IMR-90 (cell line): ENCODE data around the gene CENPF. TPM values are rescaled to one million over a fixed set of nuclear protein-coding genes. Genes with fewer than 3 reads are reported as not detected.
"Not testable (repeated sequence)": the region's sequence is repeated elsewhere in the genome, so short reads cannot be mapped to it uniquely, and the experiment has no call there.

Experiments
- ATAC-seq: fragments of 200-7000 bp; cut with Tn5 transposase; 2 replicates; pipeline ENCODE4 v1.9.1; 2020; ENCODE audit warnings: low read depth, mild to moderate bottlenecking, moderate library complexity
- BruUV-seq: library from RNA; stranded (reverse); fragments of 400-500 nt; replicated peaks from 2 replicates; lab custom pipeline; 2021; lab: Mats Ljungman, UMichigan
- CTCF ChIA-PET: fragments of 300-600 bp; formaldehyde crosslinking; extraction: SDS; loops from one replicate; lab custom pipeline; 2021; ENCODE audit warnings: antibody characterized with exemption; lab: Yijun Ruan, JAX
- POLR2A ChIA-PET: fragments of 300-600 bp; sonication (Branson Sonifier 250); formaldehyde crosslinking; loops from one replicate; lab custom pipeline; 2022; ENCODE audit warnings: antibody characterized with exemption; ENCODE audit not compliant: unreplicated experiment; lab: Charles Lee
- DNase-seq: peaks from one replicate; pipeline ENCODE4 v3.0.0; 2013
- H2AFZ ChIP-seq: replicated peaks from 2 replicates; pipeline ENCODE3; 2013; ENCODE audit warnings: low read length, mild to moderate bottlenecking; ENCODE audit not compliant: poor library complexity
- H2AK5ac ChIP-seq: 2 replicates; pipeline ENCODE4 v1.6.1; 2013; ENCODE audit warnings: low read depth, low read length, inconsistent platforms
- H2AK9ac ChIP-seq: replicated peaks from 2 replicates; pipeline ENCODE3; 2013; ENCODE audit warnings: mild to moderate bottlenecking, low read depth, low read length, moderate library complexity; ENCODE audit not compliant: poor library complexity
- H2BK120ac ChIP-seq: 2 replicates; pipeline ENCODE4 v1.6.1; 2013; ENCODE audit warnings: low read depth, low read length, inconsistent platforms
- H2BK15ac ChIP-seq: 3 replicates; pipeline ENCODE4 v1.6.1; 2013; ENCODE audit warnings: low read depth, low read length, inconsistent platforms
- H2BK20ac ChIP-seq: 2 replicates; pipeline ENCODE4 v1.6.1; 2013; ENCODE audit warnings: low read depth, mild to moderate bottlenecking, inconsistent platforms, low read length, moderate library complexity
- H2BK5ac ChIP-seq: 2 replicates; pipeline ENCODE4 v1.6.1; 2013; ENCODE audit warnings: mild to moderate bottlenecking, low read depth, low read length, inconsistent platforms; ENCODE audit not compliant: poor library complexity, severe bottlenecking
- H3K14ac ChIP-seq: replicated peaks from 2 replicates; pipeline ENCODE4 v1.6.1; 2013; ENCODE audit warnings: low read depth, low read length, inconsistent platforms
- H3K18ac ChIP-seq: 2 replicates; pipeline ENCODE4 v1.6.1; 2013; ENCODE audit warnings: low read depth, low read length, control low read depth
- H3K23ac ChIP-seq: 2 replicates; pipeline ENCODE4 v1.6.1; 2013; ENCODE audit warnings: low read depth, low read length, inconsistent platforms
- H3K27ac ChIP-seq: 2 replicates; pipeline ENCODE4 v1.5.1; 2013; ENCODE audit warnings: mild to moderate bottlenecking, control low read depth, low read length; ENCODE audit not compliant: insufficient read depth
- H3K27me3 ChIP-seq: 2 replicates; pipeline ENCODE4 v1.6.1; 2013; ENCODE audit warnings: low read length; ENCODE audit not compliant: control insufficient read depth, insufficient read depth
- H3K36me3 ChIP-seq: 2 replicates; pipeline ENCODE4 v1.6.1; 2013; ENCODE audit warnings: low read length, mixed read lengths; ENCODE audit not compliant: control insufficient read depth, insufficient read depth
- H3K4ac ChIP-seq: 2 replicates; pipeline ENCODE4 v1.6.1; 2013; ENCODE audit warnings: low read depth, low read length, inconsistent platforms
- H3K4me1 ChIP-seq: 2 replicates; pipeline ENCODE4 v1.6.1; 2013; ENCODE audit warnings: low read length, mixed read lengths; ENCODE audit not compliant: control insufficient read depth, insufficient read depth
- H3K4me2 ChIP-seq: 2 replicates; pipeline ENCODE4 v1.6.1; 2013; ENCODE audit warnings: low read depth, mild to moderate bottlenecking, control low read depth, low read length, moderate library complexity
- H3K4me3 ChIP-seq: 2 replicates; pipeline ENCODE4 v1.5.1; 2013; ENCODE audit warnings: low read depth, mild to moderate bottlenecking, control low read depth, low read length, moderate library complexity; ENCODE audit not compliant: insufficient read depth
- H3K56ac ChIP-seq: 2 replicates; pipeline ENCODE4 v1.6.1; 2013; ENCODE audit warnings: low read length, inconsistent platforms; ENCODE audit not compliant: insufficient read depth; ENCODE audit errors: extremely low read depth
- H3K79me1 ChIP-seq, 2 experiments: 2 replicates each; pipeline ENCODE4 v1.6.1; 2013; ENCODE audit warnings: low read length in 2 of 2, inconsistent platforms in 1 of 2, low read depth in 1 of 2
- H3K9ac ChIP-seq: 2 replicates; pipeline ENCODE4 v1.6.1; 2013; ENCODE audit warnings: low read depth, low read length, control low read depth
- H3K9me1 ChIP-seq: 2 replicates; pipeline ENCODE4 v1.6.1; 2013; ENCODE audit warnings: low read length, inconsistent platforms; ENCODE audit not compliant: insufficient read depth
- H3K9me3 ChIP-seq: 2 replicates; pipeline ENCODE4 v1.6.1; 2013; ENCODE audit warnings: low read length; ENCODE audit not compliant: control insufficient read depth, insufficient read depth
- H4K20me1 ChIP-seq: 2 replicates; pipeline ENCODE4 v1.6.1; 2013; ENCODE audit warnings: low read length, inconsistent platforms; ENCODE audit not compliant: insufficient read depth
- H4K5ac ChIP-seq: 2 replicates; pipeline ENCODE4 v1.6.1; 2013; ENCODE audit warnings: mild to moderate bottlenecking, low read depth, low read length, control low read depth
- H4K8ac ChIP-seq, 2 experiments: 2 replicates each; pipeline ENCODE4 v1.6.1; 2013; ENCODE audit warnings: low read depth in 2 of 2, low read length in 2 of 2, control low read depth in 1 of 2, inconsistent platforms in 1 of 2
- H4K91ac ChIP-seq: 2 replicates; pipeline ENCODE4 v1.6.1; 2013; ENCODE audit warnings: low read depth, low read length, inconsistent platforms; ENCODE audit not compliant: insufficient read depth
- dilution Hi-C: fragments of 300-500 bp; cut with HindIII; formaldehyde crosslinking; loops from one replicate; pipeline ENCODE4 v1.14.3; 2018; ENCODE audit warnings: low sequenced_read_pairs; ENCODE audit not compliant: unreplicated experiment
- in situ Hi-C: fragments of 300-500 bp; cut with MboI; formaldehyde crosslinking; loops from 3 replicates; pipeline ENCODE4 v1.14.3; 2019; ENCODE audit warnings: low sequenced_read_pairs, inconsistent platforms, mixed read lengths
- intact Hi-C: fragments of 100-400 bp; cut with micrococcal nuclease; formaldehyde crosslinking; loops from 2 replicates; pipeline ENCODE4 v1.10.0; 2022
- polyA plus RNA-seq, 3 experiments: library from polyadenylated mRNA; depleted of rRNA; stranded (reverse); fragments of >200 nt; gene quantifications; 2 replicates each; pipeline ENCODE4 v1.2.3, GENCODE V29; 2012; ENCODE audit warnings: low replicate concordance in 1 of 3
- total RNA-seq: library from RNA; depleted of rRNA; stranded (reverse); fragments of >200 nt; gene quantifications from 2 replicates; pipeline ENCODE4 v1.2.3, GENCODE V29; 2012

Gene CENPF
- total and polyA plus RNA-seq, 2 of the 4 experiments (the other 2 are of a cell fraction), result 20.9 to 51.8 TPM

DNA sequence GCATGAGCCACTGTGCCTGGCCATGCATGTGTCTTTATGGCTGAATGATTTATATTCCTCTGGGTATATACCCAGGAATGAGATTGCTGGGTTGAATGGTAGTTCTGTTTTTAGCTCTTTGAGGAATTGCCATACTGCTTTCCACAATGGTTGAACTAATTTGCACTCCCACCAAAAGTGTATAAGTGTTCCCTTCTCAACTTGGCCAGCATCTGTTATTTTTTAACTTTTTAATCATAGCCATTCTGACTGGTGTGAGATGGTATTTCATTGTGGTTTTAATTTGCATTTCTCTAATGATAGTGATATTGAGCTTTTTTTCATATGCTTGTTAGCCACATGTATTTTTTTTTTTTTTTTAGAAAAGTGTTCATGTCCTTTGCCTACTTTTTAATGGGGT lies 7.1 kb downstream of the CENPF start:
- H3K18ac ChIP-seq, H3K27me3 ChIP-seq, H2BK20ac ChIP-seq, H2AK9ac ChIP-seq, H3K9ac ChIP-seq, H3K9me1 ChIP-seq, H2BK15ac ChIP-seq, dilution Hi-C loops, DNase-seq, BruUV-seq, H3K9me3 ChIP-seq, H2BK5ac ChIP-seq, intact Hi-C loops, H2BK120ac ChIP-seq, H3K36me3 ChIP-seq, H3K23ac ChIP-seq, H3K4me1 ChIP-seq, H4K91ac ChIP-seq, H3K27ac ChIP-seq, ATAC-seq, in situ Hi-C loops, H3K56ac ChIP-seq, H3K4ac ChIP-seq, POLR2A ChIA-PET, H3K4me2 ChIP-seq, H2AK5ac ChIP-seq, H4K5ac ChIP-seq, H3K14ac ChIP-seq, H4K8ac ChIP-seq, H2AFZ ChIP-seq, H4K20me1 ChIP-seq, H3K4me3 ChIP-seq: not testable (repeated sequence)
- CTCF ChIA-PET, result interaction anchor here (0.7 kb wide), 1 partner anchor 163 kb away, joined by 3 read pairs; no protein-coding TSS in a partner anchor
- peaks cover 14 to 28% of the 10 kb centered on the region in 2 experiments for H3K79me1 ChIP-seq
